HG03159 (cell line): ENCODE data around the gene TRAPPC4.
A peak's percentile ranks its signal among the peaks of the same experiment; 100 is the strongest.
"Not testable (repeated sequence)": the region's sequence is repeated elsewhere in the genome, so short reads cannot be mapped to it uniquely, and the experiment has no call there.

ENCODE experiments used
- ATAC-seq: cut with Tn5 transposase; IDR thresholded peaks from one replicate; pipeline ENCODE4 v1.9.1; 2021; ENCODE audit warnings: mild to moderate bottlenecking, moderate library complexity; ENCODE audit not compliant: unreplicated experiment

TRAPPC4 gene

GRCh38 chr11:119030329-119031047, 11.9 kb downstream of the TRAPPC4 start, which contains the start of gene SLC37A4:
SLC37A4 (minus strand) TSS chr11:119030877.
- ATAC-seq = peak; percentile 90

- ATAC-seq = no peak
These were observed 13.3 kb downstream of the TRAPPC4 start for GRCh38 chr11:119031912-119032280.

- not testable (repeated sequence) for ATAC-seq
These were observed 14.9 kb downstream of the TRAPPC4 start for GRCh38 chr11:119033421-119033820.

- ATAC-seq = no peak
These were observed 16.2 kb downstream of the TRAPPC4 start for GRCh38 chr11:119034813-119035212.

GRCh38 chr11:119038884-119039283, 20.3 kb downstream of the TRAPPC4 start:
- ATAC-seq = no peak

- not testable (repeated sequence) for ATAC-seq
These were observed 20.9 kb downstream of the TRAPPC4 start for GRCh38 chr11:119039471-119039870.

GRCh38 chr11:119041821-119042514, 23.4 kb downstream of the TRAPPC4 start:
- ATAC-seq = no peak

GRCh38 chr11:119042927-119043326, 24.4 kb downstream of the TRAPPC4 start:
- ATAC-seq = no peak

GRCh38 chr11:119044708-119045107, 26.1 kb downstream of the TRAPPC4 start:
- ATAC-seq = no peak

- ATAC-seq = no peak
These were observed 27.9 kb downstream of the TRAPPC4 start for GRCh38 chr11:119046489-119046888.

- no peak for ATAC-seq
These were observed 28.6 kb downstream of the TRAPPC4 start for GRCh38 chr11:119047205-119047604.

GRCh38 chr11:119048644-119049043, 30.1 kb downstream of the TRAPPC4 start:
- no peak for ATAC-seq

- ATAC-seq = no peak
These were observed 30.5 kb downstream of the TRAPPC4 start for GRCh38 chr11:119049081-119049480.

GRCh38 chr11:119051440-119052162, 33.0 kb downstream of the TRAPPC4 start:
- ATAC-seq = no peak

GRCh38 chr11:119052163-119052814, 33.7 kb downstream of the TRAPPC4 start:
- no peak for ATAC-seq

- ATAC-seq = no peak
These were observed 35.9 kb downstream of the TRAPPC4 start for GRCh38 chr11:119054418-119054817.

GRCh38 chr11:119055901-119056300, 37.3 kb downstream of the TRAPPC4 start:
- ATAC-seq = no peak

GRCh38 chr11:119056421-119056999, 37.9 kb downstream of the TRAPPC4 start:
- peak; percentile 8 for ATAC-seq

GRCh38 chr11:119057000-119057769, 38.6 kb downstream of the TRAPPC4 start, which contains the start of gene HYOU1:
HYOU1 (minus strand) TSS chr11:119057205; CDS start chr11:119056160, 1,045 bp downstream.
- ATAC-seq = peak; percentile 86

GRCh38 chr11:119059128-119059527, 40.6 kb downstream of the TRAPPC4 start:
- ATAC-seq = not testable (repeated sequence)
